HG03280 (cell line): ENCODE results near the gene SRC.

ENCODE experiments used
- ATAC-seq: cut with Tn5 transposase; IDR thresholded peaks from one replicate; pipeline ENCODE4 v1.9.1; 2021; ENCODE audit warnings: mild to moderate bottlenecking, moderate library complexity; ENCODE audit not compliant: unreplicated experiment

Gene SRC

DNA sequence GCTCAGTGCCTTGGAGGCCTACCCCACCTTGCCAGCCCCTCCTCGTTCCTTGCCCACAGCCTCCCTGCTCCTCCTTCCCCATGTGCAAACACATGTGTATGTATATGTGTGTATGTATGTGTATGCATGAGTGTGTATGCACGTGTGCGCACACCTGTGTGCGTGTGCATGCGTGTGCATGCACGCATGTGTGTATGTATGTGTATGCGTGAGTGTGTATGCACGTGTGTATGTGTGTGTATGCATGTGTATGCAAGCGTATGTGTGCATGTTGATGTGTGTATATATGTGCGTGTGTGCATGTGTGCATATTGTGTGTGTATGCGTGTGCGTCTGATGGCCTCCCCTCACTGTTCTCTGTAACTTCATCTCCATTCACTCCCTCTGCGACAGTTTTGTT is 74.7 kb downstream of the SRC start:
- no peak for ATAC-seq

DNA sequence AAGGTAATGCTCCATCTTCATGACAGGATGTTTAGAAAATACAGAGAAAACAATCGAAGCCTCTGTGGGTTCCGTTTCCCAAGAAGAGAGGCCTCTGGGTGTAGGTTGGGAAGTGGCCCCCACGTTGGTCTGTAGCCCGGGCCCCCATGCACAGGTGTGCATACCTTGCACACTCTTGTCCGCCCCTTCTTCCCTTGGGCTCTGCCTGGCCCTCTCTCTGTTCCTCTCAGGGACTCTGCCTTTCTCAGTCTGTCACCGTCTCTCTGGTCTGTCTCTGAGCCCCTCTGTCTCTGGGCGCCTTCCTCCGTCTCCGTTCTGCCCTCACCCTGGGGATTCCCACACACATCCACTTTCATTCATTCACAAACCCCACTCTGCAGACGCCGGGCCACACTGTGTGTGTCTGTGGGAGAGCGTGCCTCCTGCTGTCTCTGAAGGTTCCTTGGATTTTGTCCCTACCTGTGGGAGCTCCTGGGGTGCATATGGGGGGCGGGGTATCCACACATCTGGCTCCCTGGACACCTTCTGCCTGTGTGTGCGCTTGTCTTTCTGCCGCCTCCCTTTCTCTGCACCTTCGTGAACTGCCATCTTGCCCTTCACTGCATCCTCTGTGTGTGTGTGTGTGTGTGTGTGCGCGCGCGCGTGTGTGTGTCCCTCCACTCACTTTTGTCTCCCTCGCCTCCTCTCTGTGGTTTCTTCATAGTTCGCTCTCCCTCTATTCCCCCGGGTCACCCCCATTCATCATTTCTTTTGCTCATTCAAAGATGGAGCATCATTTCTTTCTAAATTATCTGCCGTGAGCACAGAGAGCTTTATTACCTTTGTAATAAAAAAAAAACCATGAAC is 75.3 kb downstream of the SRC start:
- ATAC-seq = no peak

DNA sequence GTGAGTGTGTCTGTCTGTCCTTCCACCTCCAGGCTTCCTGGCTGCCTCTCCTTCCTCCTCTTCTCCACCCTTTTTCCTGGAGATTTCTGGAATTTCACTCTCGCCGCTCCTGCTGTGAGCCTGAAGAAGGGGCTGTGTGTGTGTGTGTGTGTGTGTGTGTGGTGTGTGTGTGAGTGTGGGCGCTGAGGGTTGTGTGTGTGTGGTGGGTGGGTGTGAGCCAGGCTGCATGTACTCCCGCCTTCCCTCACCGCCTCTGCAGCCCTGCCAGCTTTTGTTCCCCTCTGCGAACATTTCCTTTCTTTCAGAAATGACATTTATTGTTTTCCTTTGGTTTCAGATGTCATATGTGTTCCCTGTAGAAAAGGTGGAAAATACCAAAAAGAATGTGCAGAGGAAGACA is 76.0 kb downstream of the SRC start:
- ATAC-seq = no peak

DNA sequence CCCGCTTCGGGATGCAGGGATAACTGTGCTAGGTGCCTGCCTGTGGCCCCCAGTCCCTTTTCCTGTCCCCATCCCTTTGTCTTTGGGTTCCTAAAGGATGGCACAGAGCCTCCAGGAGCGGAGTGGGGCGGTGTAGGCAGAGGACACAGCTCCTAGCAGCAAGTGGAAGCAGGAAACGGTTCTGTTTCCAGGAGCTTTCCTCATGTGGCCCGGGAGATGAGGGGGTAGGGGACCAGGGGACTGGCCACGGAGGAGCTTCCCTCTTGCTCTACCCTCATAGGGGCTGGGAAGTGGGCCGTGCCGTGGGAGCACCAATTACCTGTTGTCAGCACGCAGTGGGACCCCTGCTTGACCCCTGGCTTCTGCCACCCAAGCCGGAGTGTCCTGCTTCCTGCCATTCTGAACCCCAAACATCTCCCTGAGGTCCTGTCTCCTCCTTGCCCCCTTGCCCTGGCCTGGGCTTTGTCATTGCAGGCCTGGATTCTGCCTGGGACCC is 76.9 kb downstream of the SRC start:
- no peak for ATAC-seq

DNA sequence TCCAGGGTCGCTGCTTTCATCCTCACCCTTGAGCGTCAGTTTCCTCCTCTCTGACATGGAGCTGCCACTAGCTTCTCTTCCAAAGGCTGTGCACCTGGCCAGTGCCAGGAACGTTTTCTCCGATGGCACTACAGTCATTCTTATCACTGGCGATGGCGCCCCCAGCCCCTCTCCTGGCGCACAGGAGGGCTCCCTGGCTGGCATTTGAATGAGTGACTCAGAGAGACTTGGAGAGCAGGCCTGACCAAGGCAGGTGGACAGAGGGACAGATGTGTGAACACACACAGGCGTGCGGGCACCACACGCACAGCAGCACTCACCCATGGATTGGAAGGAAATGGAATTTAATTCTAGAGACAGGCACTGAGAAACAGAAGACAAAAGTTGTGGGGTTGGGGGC is 77.6 kb downstream of the SRC start:
- ATAC-seq = no peak

DNA sequence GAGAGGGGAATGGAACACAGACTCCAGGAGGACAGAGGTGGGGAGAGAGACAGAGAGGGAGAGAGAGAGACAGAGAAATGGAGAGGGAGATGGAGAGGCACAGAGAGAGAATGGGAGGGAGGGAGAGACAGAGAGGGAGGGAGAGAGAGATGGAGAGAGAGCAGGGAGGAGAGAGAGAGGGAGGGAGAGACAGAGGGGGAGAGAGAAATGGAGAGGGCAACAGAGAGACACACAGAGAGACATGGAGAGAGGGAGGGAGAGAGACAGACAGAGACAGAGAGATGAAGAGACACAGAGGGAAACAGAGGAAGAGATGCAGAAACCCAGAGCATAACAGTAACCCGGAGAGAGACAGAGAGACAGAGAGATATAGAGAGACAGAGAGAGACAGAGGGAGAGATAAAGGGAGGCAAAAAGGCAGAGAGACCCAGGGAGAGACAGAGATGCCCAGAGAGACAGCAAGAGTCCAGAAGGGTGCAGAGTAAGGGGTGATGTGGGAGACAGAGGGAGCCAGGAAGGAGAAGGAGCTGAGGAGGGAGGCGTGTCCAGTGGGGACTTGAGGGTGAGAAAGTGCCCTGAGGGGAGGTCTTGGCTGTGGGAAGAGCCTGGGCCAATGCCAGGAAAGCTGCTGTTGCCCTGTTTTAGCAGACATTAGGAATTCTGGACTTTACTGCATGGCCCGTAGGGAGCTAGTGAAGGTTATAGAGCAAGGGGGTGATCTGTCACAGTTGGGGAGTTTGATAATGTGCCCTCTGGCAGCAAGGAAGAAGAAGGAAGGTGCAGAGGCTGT is 78.3 kb downstream of the SRC start:
- ATAC-seq = no peak

DNA sequence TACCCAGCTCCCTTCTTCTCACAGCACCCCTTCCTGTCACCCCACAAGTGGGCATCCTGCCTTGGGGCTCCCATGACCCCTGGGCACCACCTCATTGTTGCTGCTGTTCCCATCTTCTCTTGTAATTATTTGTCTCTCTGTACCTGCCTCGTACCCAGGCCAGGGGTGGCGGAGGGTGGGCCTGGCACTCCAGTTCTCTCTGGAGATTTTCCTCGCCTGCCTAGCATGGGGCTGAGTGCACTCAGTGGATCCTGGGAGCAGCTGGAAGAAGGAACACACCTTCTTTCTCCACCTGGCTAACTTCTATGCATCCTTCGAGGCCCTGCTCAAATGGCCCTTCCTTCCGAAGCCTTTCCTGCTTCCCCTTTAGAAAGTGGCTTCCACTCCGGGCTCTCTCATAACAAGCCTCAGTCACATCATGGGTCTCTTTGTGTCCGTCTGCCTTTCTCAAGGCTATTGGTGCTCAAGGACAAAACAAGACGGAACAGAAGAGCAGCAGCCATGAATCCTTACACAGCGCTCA is 79.2 kb downstream of the SRC start:
- ATAC-seq = no peak

DNA sequence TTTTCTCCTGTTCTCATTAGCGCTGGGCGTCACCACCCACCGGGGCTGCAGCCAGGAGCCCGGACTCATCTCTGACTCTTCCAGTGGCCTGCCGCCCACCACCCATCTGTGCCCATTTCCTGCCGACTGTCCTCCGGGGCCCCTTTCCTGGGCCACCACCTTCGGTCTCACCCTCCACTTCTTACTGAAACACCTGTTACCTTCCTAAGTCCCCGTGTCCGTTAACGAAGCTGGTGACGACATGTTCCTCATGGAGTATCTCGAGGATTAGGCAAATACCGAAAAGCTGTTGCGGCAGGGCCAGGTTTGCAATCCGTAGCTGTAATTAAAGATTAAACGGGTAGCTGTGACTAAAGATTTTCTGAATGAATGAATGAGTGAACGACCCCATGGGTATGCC is 80.2 kb downstream of the SRC start:
- ATAC-seq = no peak

DNA sequence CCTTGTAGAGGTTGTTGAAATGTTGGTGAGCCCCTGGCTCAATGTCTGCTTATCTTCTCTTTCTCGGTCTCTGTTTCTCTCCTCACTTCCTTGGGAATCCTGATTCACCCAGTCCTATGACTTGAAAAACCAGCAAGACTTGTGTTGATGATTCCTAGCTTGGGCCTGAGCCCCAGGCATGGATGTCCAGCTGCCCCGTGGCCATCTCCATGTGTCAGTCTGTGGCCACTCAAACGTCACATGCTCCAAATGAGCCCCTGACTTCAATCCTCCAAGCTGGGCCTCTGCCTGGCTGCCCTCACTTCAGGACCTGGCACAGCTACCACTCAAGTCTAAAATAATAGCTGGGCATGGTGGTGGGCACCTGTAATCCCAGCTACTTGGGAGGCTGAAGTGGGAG is 81.0 kb downstream of the SRC start:
- no peak for ATAC-seq

DNA sequence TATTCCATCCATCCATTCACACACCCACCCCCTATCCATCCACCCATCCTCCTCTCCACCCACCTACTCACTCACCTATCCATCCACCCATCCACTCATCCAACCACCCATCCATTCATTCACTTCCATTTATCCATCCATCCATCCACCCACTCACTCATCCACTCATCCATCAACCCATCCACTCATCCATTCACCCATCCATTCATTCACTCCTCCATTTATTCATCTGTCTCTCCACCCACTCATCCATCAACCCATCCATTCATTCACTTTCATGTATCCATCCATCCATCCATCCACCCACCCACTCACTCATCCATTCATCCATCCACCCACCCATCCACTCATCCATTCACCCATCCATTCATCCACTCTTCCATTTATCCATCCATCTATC is 84.1 kb downstream of the SRC start:
- no peak for ATAC-seq

DNA sequence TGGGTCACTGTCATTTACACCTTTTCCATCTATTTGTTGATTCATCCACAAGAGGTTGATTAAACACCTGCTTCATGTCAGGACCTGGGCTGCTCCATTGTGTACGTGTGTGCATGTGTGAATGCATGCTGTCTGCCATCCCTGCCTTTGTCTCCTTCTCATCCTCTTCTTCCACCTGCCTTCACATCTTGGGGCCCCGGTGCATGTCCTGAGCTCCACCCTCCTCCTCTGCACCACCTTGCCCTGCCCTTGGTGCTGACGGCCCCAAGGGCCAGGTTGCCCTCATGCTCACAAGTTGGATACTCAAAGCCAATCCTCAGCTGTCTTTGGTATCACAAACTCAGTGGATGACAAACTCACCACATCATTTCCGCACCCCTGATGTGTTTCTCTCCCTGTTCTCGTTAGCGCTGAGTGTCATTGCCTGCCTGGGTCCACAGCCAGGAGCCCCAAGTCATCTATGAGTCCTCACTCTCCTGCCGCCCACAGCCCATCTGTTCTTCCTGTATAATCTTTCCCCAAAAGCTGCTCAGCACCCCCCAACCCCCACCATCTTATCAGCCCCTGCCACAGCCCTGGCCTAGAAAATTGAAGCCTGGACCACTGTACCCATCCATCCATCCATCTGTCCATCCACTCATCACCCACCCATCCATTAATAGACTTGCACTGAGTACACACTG is 85.0 kb downstream of the SRC start:
- ATAC-seq = no peak

DNA sequence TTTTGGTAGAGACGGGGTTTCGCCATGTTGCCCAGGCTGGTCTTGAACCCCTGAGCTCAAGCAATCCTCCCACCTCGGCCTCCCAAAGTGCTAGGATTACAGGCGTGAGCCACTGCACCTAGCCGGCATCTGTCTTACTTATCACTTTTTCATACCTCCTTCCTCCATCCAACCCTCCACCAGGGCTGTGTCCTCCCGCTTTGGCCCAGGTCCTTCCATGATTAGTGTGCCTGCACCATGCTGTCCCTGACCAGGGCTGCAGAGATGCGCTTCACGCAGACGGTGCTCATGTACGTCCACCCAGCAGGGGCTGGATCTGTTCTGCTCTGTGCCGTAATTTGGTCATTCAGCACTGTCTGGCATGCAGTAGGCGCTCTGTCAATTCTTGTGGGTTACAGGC is 85.8 kb downstream of the SRC start:
- no peak for ATAC-seq

DNA sequence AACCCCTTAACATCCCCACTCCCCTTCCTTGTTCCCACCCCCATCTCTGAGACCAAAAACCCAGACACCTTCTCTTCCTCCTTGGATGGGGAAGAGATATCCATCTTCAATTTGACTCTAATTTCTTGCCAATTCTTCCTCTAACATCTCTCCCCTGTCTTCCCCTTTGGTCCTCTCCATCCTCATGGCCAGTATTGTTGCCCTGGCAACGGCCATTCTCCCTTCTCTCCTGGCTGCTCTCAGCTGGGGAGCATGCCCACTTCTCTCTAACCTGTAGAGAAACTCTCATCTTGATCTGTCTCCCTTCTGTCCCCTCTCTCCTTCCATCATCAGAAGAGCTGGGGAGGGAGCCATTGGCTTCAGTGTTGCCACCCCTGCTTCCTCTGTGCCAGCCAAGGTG is 86.7 kb downstream of the SRC start:
- ATAC-seq = no peak

DNA sequence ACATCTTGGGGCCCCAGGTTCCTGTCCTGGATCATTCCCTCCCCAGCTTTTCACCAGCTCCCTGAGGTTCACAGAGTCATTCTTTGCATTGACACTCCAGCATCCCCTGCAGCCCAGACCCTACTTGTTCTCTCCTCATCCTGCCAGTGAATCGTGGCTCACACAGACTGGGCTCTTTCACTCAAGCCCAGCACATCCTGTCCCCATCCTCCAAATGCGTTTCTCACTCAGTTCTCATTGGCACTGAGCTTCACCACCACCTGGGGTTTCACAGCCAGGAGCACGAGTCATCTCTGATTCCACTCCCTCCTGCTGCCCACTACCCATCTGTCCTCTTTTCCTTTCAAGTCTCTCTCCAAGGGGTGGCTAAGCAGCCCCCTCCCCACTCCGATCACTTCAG is 89.7 kb downstream of the SRC start:
- no peak for ATAC-seq

DNA sequence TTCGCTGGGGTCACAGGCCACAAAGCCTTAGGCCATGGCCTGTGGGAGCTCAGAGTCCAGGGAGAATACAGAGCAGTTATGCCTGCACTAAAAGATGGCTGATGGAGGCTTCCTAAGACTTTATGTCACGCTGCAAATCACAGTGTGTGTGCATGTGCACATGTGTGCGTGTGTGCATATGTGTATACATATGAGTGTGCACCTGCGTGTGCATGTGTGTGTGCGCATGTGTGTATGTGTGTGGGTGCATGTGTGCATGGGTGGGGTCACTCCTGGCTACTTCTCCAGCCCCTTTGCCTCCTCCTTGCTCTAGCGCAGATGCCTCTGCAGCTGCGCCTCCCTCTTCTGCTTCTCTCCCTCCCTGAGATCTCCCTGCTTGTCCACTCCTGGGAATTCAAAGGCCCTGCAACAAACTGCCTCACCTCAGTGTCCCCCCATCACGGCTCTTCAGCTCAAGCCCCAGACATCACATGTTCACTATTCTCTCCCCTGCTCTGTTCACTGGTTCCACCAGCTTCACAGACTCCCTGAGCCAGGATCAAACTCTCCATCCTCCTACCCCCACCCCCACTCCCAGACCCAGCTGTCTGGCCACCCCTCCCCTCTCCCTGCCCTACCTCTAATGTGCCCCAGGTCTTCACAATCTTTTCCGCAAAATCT is 90.7 kb downstream of the SRC start:
- ATAC-seq = no peak

DNA sequence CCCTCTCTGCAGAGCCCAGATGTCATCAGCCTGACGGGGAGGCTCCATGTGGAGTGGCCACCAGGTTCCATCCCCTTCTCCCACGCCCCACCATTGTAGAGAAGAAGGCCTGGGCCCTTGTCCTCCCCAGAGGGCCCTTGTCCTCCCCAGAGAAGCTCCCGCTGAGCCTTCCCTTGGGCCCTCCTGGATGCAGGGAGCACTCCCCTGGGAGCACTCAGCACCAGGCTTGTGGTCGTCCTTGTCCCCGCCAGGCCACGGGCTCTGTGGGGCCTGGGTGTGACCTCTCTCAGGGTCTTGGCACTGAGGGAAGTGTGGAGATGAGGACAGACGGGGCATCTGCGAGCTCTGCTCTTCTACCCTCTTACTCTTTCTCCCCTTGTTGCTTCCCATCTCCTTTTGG is 91.7 kb downstream of the SRC start:
- ATAC-seq = no peak

DNA sequence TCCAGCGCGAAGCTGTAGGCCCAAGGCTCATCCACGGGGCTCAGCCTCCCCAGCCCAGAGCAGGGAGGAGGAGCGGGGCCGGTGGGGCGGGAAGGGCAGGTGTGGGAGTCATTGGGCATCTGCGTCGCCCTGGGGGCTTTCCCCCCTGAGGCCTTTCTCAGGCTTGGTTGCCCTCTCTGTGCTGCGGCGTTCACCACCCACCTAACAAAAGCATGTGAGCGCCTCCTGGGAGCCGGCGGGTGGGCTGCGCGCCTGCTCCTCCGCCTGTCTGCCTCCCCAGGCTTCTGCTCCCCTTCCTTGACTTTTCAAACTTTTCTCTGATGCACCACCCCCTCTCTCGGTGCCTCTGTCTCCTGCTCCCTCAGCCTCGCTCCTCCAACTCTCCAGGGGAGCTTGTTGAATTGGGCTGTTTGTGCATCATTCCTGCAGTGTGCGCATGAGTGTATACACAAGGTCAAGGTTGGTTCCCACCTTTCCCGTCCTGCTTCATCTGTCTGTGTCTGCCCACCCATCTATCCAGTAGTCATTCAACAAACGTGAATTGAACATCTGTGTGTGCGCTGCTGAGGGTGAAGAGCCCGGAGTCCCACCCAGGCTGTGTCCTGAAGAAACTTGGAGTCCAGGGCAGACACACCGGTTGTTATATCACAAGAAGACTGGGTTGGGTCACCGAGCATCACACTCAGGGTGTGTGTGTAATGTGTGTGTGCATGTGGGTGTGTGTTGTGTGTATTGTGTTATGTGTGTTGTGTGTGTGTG is 92.7 kb downstream of the SRC start:
- ATAC-seq = no peak

DNA sequence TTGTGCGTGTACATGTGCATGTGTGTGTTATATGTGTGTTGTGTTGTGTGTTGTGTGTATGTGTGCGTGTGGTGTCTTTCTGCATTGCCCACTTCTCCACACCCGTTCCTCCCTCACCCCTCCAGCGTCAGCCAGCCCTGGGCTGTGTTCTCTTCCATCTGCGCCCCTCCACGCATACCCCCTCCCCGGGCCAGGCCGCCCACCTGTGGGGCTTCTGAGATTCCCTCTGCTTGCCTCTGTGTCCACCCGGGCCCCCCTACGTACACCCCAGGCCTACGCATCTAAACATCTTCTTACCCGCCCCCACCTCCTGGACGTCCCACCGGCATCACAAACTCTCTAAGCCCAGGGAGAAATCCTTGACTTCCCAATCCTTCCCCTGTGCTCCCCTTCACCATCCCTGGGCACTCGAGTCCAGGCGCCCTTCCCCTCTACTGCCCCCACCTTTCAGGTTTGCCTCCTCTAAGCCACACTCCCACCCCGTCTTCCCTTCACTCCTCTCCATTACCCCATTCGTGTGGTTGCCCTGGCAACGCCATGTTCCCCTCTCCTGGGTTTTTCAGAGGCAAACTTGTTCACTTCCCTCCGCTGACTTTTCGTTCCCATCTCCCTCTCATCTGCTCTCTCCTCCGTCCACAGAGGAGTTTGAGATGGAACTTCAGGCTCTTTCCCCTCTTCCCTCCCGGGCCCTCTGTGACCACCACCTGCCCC is 93.4 kb downstream of the SRC start:
- no peak for ATAC-seq

DNA sequence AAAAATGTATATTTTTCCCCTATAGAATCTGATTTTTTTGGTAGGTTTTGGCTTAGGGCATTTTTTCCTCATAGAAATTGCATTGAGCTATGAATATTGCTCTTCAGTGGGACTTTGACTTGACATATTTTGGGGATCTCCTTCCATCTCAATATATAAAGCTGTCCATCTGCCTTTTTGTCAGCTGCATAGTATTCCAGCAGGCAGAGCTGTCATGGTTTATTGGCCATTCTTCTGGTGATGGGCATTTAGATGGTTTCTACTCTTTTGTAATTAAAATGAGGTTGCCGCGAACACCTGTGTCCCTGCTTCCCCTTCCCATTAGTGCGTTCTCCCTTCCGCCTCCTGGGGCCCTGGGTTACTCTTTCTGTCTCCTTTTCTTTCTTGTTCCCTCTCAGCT is 95.1 kb downstream of the SRC start:
- ATAC-seq = no peak

DNA sequence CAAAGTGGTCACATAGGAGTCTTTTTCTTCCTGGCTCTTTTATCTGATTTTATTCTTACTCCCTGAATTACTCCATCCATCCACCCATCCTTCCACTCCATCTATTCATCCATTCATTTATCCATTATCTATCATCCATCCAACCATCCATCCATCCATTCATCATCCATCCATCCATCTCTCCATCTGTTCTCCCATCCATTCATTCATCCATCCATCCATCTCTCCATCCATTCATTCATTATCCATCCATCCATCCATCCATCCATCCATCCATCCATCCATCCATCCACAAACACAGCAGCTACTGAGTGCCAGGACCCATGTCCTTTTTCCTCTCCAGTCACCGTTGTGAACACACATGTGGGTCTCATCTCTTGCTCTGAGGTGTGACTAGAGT is 96.6 kb downstream of the SRC start:
- no peak for ATAC-seq
